Activated naive CD4-positive, alpha-beta T cell treated with Interleukin-2 at 50 U/mL for 16 hours (primary cell): ENCODE data around the gene FREM1.

Experiments used
- DNase-seq: peaks from one replicate; pipeline ENCODE4 v3.0.0-alpha.2; 2020

FREM1 gene

DNA sequence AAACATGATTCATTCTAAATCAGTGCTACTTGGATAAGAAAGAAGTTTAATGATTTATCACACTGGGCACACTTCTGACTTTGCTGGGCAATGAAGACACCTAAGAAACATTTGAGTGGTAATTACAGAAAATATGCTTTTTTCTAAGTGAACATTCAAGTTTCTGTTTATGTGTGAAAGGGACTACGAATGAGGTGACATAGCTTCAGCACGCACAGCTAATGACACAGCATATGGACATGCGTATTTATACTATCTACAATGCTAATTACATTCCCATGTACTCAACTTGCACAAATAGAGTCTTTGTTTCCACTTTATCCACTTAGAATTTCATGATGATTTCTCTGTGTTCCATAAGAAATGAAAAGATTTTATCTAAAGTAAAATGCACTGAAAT is 40.6 kb downstream of the FREM1 start:
- DNase-seq: no peak

DNA sequence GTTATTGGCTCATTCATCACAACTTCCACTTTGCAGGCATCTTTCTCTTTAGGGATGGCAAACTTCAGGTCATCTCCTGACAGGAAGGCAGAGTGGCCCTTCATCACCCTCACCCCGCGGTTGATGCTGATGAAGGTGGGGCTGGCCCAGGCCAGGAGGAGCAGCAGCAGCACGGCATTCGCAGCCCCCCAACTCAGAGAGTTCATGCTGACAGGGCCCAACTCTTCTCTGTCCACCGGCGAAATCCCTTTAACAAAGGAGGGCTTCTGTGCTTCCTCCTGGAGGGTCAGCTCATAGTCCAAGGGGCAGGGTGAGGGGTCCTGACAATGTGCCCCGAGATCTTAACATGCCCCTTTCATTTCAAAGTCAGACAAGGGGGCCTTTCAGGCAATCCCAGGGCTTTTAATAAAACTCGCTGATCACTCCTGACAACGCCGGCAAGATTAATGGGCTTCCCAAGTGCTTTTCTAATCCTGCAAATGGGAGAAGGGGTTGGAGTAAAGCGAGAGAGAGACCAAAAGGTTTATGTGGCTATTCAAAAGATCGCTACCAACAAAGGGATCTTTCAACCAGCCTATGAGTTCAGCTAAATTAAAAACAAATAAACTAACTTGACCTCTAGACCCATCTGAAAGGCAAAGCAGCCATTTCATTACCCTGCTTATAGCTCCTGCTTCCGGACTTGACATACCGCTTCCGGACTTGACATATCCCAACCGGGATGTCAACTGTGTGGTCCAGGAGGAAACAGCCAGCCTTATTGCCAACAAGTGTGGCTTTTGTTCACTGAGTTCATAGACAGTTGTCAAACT is 41.2 kb downstream of the FREM1 start:
- no peak for DNase-seq

GRCh38 chr9:14868418-14868771 is 41.8 kb downstream of the FREM1 start:
- no peak for DNase-seq

DNA sequence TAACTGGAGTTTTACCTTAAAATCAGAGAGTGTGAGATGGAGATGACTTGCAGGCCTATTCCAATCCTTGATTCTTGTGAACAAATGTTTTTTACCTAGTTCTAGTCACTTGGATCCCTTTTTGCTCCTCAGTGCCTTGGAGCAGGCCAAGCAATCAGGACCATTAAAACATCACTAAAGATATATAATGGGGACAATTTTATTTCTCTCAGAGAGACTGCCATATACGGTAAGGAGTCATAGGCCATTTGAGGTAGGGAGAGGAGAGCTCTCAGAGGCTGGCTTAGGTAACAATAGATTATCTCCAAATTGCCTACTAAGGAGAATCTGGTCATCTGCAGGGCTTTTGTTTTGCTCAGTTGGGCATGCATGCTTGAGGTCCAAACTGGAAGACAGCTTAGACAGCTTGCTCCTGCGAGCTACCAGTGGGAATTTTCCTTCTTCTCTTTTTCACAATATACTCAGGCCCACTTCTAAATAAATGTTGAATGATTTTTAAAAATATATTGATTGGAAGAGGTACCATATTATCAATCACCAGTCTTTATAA is 44.0 kb downstream of the FREM1 start:
- DNase-seq: no peak

- DNase-seq: no peak
Measured at GRCh38 chr9:14864309-14864708, 45.9 kb downstream of the FREM1 start.

- DNase-seq: no peak
Measured at GRCh38 chr9:14863402-14863801, 46.8 kb downstream of the FREM1 start.

DNA sequence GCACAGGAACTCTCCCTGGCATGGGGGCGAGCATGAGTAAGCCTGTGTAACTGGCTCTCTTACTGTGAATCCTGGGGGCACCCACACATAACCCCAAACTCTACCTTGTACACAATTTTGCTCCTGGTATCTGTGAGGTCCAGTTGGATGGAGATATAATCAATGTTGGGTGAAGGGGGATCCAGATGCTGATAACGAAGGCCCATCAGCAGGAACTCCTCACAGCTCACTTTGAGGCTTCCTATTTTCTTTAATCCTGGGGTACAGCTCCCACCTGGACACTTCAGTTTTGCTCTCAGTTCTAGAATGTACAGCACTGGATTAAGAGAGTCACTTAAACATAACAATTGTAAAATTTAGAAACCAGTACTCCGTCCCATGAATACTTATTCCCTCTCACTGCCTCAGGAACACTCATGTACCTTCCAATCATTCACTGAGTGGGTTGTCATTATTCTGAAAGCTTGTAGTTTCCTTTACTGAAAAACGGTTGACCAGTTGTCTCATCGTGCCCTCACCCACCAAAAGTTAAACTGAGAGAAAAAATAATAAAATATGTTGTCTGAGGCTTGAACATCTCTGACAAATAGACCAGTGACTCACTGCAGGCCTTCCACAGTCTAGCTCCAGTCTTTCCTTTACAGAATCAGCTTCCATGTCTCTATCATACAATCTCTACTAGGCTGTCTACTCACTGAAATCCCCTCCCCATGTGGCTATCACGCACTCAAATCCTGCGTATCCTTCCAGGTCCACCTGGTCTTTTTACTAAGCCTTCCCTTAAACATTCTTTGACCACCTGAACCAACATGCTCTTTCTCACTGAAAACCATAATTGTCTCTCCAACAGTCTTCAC is 52.6 kb downstream of the FREM1 start:
- DNase-seq: no peak

GRCh38 chr9:14849851-14850250 is 60.4 kb downstream of the FREM1 start:
- DNase-seq: no peak

DNA sequence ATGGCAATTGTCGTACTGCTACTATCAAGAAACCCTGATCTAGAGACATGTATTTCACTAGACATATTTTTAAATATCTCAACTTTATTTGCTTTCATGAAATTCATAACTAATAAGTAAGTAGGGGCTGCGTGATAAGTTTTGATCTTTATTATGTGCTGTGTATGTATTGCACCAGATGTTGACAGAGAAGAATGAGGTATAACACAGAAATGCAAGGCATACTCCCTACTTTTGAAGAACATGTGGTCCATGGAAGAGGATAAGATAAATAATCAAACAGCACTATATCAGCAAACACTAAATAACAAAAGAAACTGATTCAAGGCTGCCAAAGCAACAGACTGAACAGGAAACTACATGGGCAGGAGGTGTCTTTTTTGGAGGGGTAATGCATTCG is 60.9 kb downstream of the FREM1 start:
- DNase-seq: no peak

DNA sequence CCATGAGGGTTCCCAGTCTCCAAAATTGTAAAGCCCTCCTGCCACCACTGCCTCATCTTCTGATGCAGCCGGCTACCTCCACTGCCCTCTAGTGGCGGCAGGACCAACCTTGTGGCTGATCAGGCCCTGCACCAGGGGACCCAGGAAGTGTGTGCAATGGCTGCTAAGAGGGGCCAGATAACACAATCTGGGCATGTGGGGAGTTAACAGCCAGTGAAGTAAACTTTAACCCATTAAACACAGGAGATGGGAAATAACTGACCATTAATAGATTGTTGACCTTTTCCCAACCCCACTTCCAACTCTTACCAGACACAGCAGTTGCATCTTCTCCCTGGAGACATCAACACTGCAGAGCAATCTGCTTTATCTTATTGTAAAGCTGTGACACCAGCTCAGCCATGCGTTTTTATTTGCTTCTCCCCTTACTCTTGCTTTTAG is 63.3 kb downstream of the FREM1 start:
- peak; percentile 50 for DNase-seq

DNA sequence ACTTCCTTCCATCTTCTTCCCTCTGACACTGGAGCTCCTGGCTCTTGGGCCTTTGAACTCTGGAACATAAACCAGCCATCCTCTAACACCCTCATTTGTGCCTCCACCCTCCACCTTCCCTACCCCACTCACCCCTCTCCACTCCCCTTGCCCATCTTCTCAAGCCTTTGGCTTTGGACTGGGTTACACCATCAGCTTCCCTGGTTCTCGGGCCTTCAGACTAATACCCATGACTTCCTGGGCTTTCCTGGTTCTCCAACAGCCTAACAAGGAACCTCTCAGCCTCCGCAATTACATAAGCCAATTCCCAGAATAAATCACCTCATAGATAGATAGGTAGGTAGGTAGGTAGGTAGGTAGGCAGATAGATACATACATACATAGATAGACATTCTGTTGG is 67.1 kb downstream of the FREM1 start:
- DNase-seq: no peak

- DNase-seq: no peak
Measured at GRCh38 chr9:14842269-14842668, 68.0 kb downstream of the FREM1 start.

DNA sequence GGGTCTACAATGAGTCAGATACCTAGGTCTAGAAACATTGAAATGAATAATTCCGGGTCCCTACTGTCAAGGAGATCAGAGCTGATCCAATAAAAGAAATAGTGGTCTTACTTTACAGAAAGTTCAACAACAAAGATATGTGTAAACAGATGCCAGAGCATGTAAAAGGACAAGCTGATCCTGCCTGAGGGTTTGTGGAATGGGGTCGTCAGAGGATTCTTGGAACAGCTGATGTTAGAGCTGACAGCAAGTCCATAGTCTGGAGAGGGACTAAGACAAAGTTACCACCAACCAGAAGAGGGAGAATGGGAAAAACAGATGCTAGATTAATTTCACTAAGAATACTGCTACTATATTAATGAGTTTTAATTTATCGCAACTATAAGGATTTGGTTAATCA is 71.5 kb downstream of the FREM1 start:
- no peak for DNase-seq

DNA sequence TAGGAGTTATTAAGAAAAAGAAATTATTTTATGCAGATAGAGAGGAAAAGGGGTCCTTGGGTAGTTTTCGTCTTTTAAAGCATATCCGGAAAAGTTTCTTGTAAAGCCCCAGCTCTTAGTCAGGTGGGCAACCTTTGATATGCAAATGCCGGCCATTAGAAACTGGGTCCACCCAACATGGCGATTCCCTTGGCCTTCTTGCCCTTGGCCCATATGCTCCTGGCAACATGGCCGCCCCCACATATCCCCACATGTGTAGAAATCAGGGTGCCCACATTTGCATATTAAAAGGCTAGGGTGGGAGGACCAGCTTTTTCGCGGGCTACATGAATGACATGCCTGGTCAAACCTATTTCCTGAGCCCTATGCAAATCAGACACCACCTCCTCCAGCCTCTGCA is 73.3 kb downstream of the FREM1 start:
- no peak for DNase-seq

GRCh38 chr9:14831661-14832060 is 78.6 kb downstream of the FREM1 start:
- DNase-seq: no peak

DNA sequence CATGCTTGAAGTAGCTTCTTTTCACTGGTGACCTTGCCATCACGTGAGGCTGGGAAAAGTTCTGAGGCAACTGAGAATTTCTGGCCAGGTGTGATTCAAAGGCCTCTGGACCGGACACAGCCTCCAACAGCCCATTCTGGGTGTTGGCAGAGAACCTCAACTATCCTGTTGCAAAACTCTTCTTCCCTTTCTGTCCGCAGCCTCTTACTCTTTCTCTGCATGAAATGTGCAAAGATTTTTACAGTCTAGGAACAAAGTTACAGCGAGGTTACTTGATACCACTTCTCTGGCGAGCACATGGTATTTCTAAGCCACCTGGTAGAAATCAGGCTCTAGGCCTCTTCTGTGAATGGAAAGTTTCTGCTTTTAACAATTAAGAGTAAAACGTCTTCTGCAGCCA is 79.2 kb downstream of the FREM1 start:
- no peak for DNase-seq

DNA sequence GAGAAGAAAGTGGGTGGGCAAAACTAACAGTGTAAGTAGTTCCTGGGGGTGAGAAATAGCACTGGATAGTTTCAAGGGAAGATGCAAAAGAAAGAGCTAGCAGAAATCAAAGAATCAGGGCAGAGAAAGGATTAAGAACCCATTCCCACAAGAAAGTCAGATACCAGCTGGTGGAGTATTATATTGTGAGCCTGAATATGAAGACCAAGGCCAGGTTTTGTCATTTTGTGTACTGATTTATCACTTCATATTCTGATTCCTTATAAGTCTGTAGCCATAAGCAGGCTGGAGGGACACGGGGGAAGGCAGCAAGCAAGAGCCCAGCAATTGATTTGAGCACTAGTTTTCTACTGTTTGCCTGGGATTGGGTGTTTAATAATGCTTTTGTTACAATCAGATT is 80.2 kb downstream of the FREM1 start:
- DNase-seq: no peak

- no peak for DNase-seq
Measured at GRCh38 chr9:14829204-14829603, 81.0 kb downstream of the FREM1 start.

GRCh38 chr9:14827805-14828204 is 82.4 kb downstream of the FREM1 start:
- DNase-seq: no peak

GRCh38 chr9:14824481-14824880 is 85.7 kb downstream of the FREM1 start:
- no peak for DNase-seq

- no peak for DNase-seq
Measured at GRCh38 chr9:14823800-14824199, 86.4 kb downstream of the FREM1 start.

- DNase-seq: no peak
Measured at GRCh38 chr9:14822666-14823065, 87.6 kb downstream of the FREM1 start.

DNA sequence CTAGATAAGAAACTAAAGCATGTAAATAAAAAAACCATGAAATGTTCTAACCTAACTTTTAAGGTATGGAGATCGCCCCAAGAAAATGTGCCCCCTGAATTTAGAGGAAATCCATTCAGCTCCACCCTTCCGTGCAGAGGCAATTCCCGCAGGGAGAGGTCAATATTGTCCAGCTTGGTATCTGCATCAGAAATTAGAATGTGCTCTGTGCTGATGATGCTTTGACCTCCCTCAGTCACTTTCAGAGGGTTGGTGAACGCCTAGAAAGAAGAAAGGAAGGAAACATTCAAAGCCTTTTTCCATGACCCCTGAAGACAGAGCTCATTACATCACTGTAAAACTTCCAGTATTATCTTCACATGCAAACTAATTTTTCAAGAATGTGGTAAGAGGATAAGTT is 91.0 kb downstream of the FREM1 start:
- no peak for DNase-seq

- no peak for DNase-seq
Measured at GRCh38 chr9:14814249-14814628, 96.0 kb downstream of the FREM1 start.
